TTC549 (cell line): ENCODE data around the gene AIG1.
"Not testable (repeated sequence)": the region's sequence is repeated elsewhere in the genome, so short reads cannot be mapped to it uniquely, and the experiment has no call there.

Experiments used
- FAIRE-seq: peaks from 2 replicates; lab custom pipeline; 2012; peaks lifted over from hg19 to GRCh38; lab: Jason Lieb, UNC

AIG1 gene

GRCh38 chr6:143058987-143059386 is 1.7 kb upstream of the AIG1 start:
- FAIRE-seq = no peak

GRCh38 chr6:143059663-143060353 is 881 bp upstream of the AIG1 start:
- FAIRE-seq = no peak

- FAIRE-seq = no peak
Measured at GRCh38 chr6:143060354-143060805, 309 bp upstream of the AIG1 start.

- FAIRE-seq = no peak
Measured at GRCh38 chr6:143061597-143062385, 1.1 kb downstream of the AIG1 start.

- FAIRE-seq = no peak
Measured at GRCh38 chr6:143062551-143062950, 1.9 kb downstream of the AIG1 start.

- FAIRE-seq = no peak
Measured at GRCh38 chr6:143063631-143064030, 2.9 kb downstream of the AIG1 start.

- FAIRE-seq = no peak
Measured at GRCh38 chr6:143064271-143064670, 3.6 kb downstream of the AIG1 start.

- FAIRE-seq = no peak
Measured at GRCh38 chr6:143064951-143065683, 4.4 kb downstream of the AIG1 start.

- FAIRE-seq = no peak
Measured at GRCh38 chr6:143068001-143068400, 7.3 kb downstream of the AIG1 start.

- FAIRE-seq = no peak
Measured at GRCh38 chr6:143074101-143074500, 13.4 kb downstream of the AIG1 start.

- FAIRE-seq = no peak
Measured at GRCh38 chr6:143074670-143075318, 14.1 kb downstream of the AIG1 start.

- FAIRE-seq = no peak
Measured at GRCh38 chr6:143078468-143079324, 18.0 kb downstream of the AIG1 start.

- no peak for FAIRE-seq
Measured at GRCh38 chr6:143079325-143079640, 18.6 kb downstream of the AIG1 start.

GRCh38 chr6:143082274-143082673 is 21.6 kb downstream of the AIG1 start:
- not testable (repeated sequence) for FAIRE-seq

- not testable (repeated sequence) for FAIRE-seq
Measured at GRCh38 chr6:143084019-143084418, 23.3 kb downstream of the AIG1 start.

- not testable (repeated sequence) for FAIRE-seq
Measured at GRCh38 chr6:143087335-143087734, 26.6 kb downstream of the AIG1 start.

- no peak for FAIRE-seq
Measured at GRCh38 chr6:143087856-143088255, 27.2 kb downstream of the AIG1 start.

GRCh38 chr6:143090314-143091044 is 29.8 kb downstream of the AIG1 start:
- FAIRE-seq = no peak

- no peak for FAIRE-seq
Measured at GRCh38 chr6:143092768-143093167, 32.1 kb downstream of the AIG1 start.

- FAIRE-seq = no peak
Measured at GRCh38 chr6:143093290-143093689, 32.6 kb downstream of the AIG1 start.

GRCh38 chr6:143096403-143096802 is 35.7 kb downstream of the AIG1 start:
- FAIRE-seq = no peak
